HTR-8/SVneo (cell line): Measurements from ENCODE around the gene ARL8A.
"Not testable (repeated sequence)": the region's sequence is repeated elsewhere in the genome, so short reads cannot be mapped to it uniquely, and the experiment has no call there.

ENCODE experiments used
- DNase-seq: peaks from one replicate; pipeline ENCODE4 v3.0.0; 2011; ENCODE audit warnings: low spot score, mixed read lengths; ENCODE audit not compliant: insufficient read length
- FAIRE-seq: peaks from 2 replicates; lab custom pipeline; 2011; peaks lifted over from hg19 to GRCh38; lab: Jason Lieb, UNC

The ARL8A gene

DNA sequence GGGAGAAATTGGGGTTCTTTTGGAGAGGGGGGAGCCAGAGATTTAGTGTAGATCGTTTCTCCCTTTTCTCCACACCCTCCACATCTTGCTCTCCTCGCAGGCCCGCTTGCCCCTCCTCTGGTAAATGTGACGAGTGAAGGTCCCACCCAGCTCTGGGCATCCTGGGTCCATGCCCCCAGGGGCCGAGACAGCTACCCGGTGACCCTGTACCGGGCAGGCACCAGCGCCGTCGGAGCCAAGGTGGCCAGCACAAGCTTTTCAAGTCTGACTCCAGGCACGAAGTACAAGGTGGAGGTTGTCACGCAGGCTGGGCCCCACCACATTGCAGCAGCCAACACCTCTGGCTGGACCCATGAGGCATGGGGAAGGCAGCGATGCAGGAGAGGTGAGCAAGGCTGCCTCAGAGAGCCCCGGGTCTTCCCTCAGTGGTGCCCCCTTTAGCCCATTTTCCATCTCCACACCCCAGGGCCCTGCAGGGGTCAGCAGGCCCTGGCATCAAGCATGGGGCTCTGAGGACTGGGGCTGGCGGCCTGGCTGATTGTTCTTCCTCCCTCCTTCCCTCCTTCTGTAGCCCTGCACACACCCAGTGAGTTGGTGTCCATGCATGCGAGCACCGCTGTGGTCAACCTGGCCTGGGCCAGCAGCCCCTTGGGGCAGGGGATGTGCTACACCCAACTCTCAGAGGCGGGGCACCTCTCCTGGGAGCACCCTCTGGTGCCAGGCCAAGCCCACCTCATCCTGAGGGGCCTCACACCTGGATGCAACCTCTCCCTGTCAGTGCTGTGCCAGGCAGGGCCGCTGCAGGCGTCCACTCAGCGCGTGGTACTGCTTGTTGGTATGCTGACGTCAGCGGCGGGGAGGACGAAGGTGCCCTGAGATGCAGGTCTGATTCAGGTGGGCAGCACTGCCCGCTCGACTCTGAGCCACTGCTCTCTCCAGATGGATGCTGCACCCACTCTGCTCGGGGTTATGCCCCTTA, 32.7 kb upstream of the ARL8A start:
- DNase-seq (no peak), FAIRE-seq (no peak)

- DNase-seq, result no peak
- FAIRE-seq, result no peak
Measured at GRCh38 chr1:202173993-202174392, 29.5 kb upstream of the ARL8A start.

DNA sequence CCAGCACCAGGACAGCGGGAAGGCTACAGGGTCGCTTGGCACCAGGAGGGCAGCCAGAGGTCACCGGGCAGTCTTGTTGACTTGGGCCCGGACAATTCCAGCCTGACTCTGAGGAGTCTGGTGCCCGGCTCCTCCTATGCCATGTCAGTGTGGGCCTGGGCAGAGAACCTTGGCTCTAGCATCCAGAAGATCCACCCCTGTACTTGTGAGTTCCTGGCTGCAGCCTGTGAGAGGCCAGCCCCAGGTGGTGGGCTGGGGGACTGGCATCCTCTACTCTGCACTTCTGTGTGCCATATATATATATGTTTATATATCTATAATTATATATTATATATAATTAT, 27.4 kb upstream of the ARL8A start:
- DNase-seq, result no peak
- no peak for FAIRE-seq

GRCh38 chr1:202171292-202172014, 26.9 kb upstream of the ARL8A start:
- DNase-seq (no peak), FAIRE-seq (no peak)

GRCh38 chr1:202170726-202171125, 26.2 kb upstream of the ARL8A start:
- DNase-seq, result no peak
- FAIRE-seq, result no peak

GRCh38 chr1:202168861-202169260, 24.3 kb upstream of the ARL8A start:
- FAIRE-seq, result no peak
- DNase-seq, result no peak

DNA sequence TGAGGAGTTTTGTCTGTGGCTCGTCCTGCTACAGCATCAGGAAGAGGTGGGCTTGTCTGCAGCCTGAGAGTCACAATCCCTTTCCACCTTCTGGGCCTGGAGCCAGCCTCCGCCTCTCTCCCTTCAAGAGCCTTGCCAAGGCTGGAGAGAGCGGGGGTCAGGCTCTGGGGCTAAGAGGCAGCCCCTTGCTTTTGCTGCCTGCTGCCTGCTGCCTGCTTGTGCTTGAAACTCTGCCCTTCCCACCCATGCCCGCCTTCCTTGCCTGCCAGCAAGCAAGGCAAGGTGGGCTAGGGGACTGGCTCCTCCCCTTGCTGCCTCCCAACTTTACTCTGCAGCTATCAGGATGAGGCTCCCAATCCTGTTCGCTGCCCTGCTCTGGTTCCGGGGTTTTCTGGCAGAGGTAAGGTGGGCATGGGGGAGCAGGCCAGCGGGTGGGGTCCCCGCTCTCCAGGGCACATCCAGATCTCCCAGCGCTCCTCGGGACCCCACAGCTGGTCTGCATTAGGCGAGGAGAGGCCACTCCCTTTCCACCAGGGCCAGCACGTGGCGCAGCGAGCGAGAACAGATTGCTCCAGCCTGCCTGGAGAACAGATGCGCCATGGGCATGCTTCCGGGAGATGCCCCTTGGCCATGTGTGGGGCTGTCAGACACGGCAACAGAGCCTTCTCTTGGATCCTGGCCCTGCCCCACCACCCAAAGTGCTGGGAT, 23.3 kb upstream of the ARL8A start:
- FAIRE-seq (no peak), DNase-seq (no peak)

GRCh38 chr1:202167054-202167453, 22.5 kb upstream of the ARL8A start:
- DNase-seq, FAIRE-seq: not testable (repeated sequence)

GRCh38 chr1:202165942-202166843, 21.7 kb upstream of the ARL8A start:
- FAIRE-seq (no peak), DNase-seq (no peak)

DNA sequence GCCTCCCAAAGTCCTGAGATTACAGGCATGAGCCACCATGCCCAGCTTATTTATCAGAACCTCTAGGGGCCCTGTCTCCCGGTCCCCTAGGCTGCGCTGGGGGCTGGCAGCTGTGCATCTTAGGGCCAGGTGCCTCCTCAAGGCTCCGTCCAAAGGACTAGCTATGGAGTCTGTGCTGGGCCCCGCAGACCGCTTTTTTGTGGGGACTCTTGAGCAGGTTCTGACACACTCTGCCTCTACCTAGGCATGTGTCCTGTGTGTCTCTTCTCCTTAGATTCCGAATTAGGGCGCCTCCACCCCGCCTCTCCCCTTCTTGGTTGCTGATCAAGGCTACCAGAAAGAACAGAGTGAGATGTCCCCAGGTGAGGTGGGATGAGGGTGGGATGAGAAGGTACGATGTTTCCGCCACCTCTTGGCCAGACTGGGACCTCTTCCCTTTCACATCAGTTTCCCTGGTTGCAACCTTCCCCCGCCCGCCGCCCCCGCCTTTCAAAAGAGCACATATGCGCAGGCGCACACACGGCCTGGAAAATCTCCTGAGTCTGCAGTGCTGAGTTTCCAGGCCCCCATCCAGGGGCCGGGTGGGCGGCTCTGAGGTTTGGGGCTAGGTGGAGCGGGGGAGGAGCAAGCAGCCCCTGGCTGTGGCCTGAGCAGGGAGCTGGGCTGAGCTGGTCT, 20.9 kb upstream of the ARL8A start:
- DNase-seq, result no peak
- FAIRE-seq, result no peak

- DNase-seq (no peak), FAIRE-seq (no peak)
Measured at GRCh38 chr1:202164271-202165037, 19.9 kb upstream of the ARL8A start.

GRCh38 chr1:202163281-202164270, 19.0 kb upstream of the ARL8A start:
- DNase-seq (no peak), FAIRE-seq (no peak)

- FAIRE-seq (no peak), DNase-seq (no peak)
Measured at GRCh38 chr1:202162418-202163280, 18.1 kb upstream of the ARL8A start.

GRCh38 chr1:202162047-202162417, 17.5 kb upstream of the ARL8A start:
- FAIRE-seq (no peak), DNase-seq (no peak)

- no peak for DNase-seq
- no peak for FAIRE-seq
Measured at GRCh38 chr1:202161151-202162046, 16.9 kb upstream of the ARL8A start.
